HepG2 (cell line): ENCODE data around the gene CFAP61. TPM values are rescaled to one million over a fixed set of nuclear protein-coding genes. Genes with fewer than 3 reads are reported as not detected.

ENCODE experiments used
- ARID2 ChIP-seq: sonication (generic); formaldehyde crosslinking; IDR thresholded peaks from 2 replicates; pipeline ENCODE4 v1.8.1; 2022; ENCODE audit warnings: mild to moderate bottlenecking, missing genetic modification reagents, borderline replicate concordance
- CHD2 ChIP-seq: IDR thresholded peaks from 2 replicates; pipeline ENCODE4 v1.6.1; 2011; ENCODE audit warnings: low read depth, low read length, improper control_type of control experiment
- DNMT1 ChIP-seq: sonication (generic); formaldehyde crosslinking; IDR thresholded peaks from 2 replicates; pipeline ENCODE4 v1.5.1; 2020; ENCODE audit warnings: mild to moderate bottlenecking, missing genetic modification reagents
- ELF4 ChIP-seq: sonication (generic); formaldehyde crosslinking; IDR thresholded peaks from 2 replicates; pipeline ENCODE4 v1.5.0; 2020; ENCODE audit warnings: missing genetic modification reagents, mild to moderate bottlenecking, moderate library complexity, borderline replicate concordance
- IKZF4 ChIP-seq: sonication (generic); formaldehyde crosslinking; IDR thresholded peaks from 2 replicates; pipeline ENCODE4 v1.5.1; 2020; ENCODE audit warnings: borderline replicate concordance, mild to moderate bottlenecking, low read depth, missing genetic modification reagents; ENCODE audit errors: not compliant biosample characterization
- MTF2 ChIP-seq: sonication (generic); formaldehyde crosslinking; IDR thresholded peaks from 2 replicates; pipeline ENCODE4 v1.5.0; 2020; ENCODE audit warnings: missing genetic modification reagents, borderline replicate concordance
- NRL ChIP-seq: sonication (generic); formaldehyde crosslinking; IDR thresholded peaks from 2 replicates; pipeline ENCODE4 v1.5.0; 2020; ENCODE audit warnings: missing genetic modification reagents, mild to moderate bottlenecking, moderate library complexity, borderline replicate concordance
- TFDP1 ChIP-seq: IDR thresholded peaks from 2 replicates; pipeline ENCODE4 v1.6.1; 2016; ENCODE audit warnings: missing compliant biosample characterization, missing genetic modification reagents, borderline replicate concordance
- ZNF207 ChIP-seq: fragments of 450-650 bp; IDR thresholded peaks from 2 replicates; pipeline ENCODE4 v1.6.1; 2016; ENCODE audit warnings: antibody characterized with exemption, borderline replicate concordance
- ZNF512 ChIP-seq: sonication (generic); formaldehyde crosslinking; IDR thresholded peaks from 2 replicates; pipeline ENCODE4 v1.4.0; 2020; ENCODE audit warnings: mild to moderate bottlenecking, missing genetic modification reagents
- ZNF644 ChIP-seq: IDR thresholded peaks from 2 replicates; pipeline ENCODE4 v1.6.1; 2016; ENCODE audit warnings: low read depth
- ZNF772 ChIP-seq: sonication (generic); formaldehyde crosslinking; IDR thresholded peaks from 2 replicates; pipeline ENCODE4 v1.5.0; 2020; ENCODE audit warnings: mild to moderate bottlenecking, missing genetic modification reagents
- ZNF777 ChIP-seq: sonication (generic); formaldehyde crosslinking; IDR thresholded peaks from 2 replicates; pipeline ENCODE4 v1.4.0; 2020; ENCODE audit warnings: missing genetic modification reagents
- ZNF800 ChIP-seq: sonication (generic); formaldehyde crosslinking; IDR thresholded peaks from 2 replicates; pipeline ENCODE4 v1.4.0; 2020; ENCODE audit warnings: missing genetic modification reagents
- polyA plus RNA-seq, 8 experiments: library from polyadenylated mRNA; depleted of rRNA in 3 of 8; stranded (reverse) in 7 of 8; unstranded in 1 of 8; fragments of >200 nt; fragmentation: Illumina TruSeq in 4 of 8; extraction: Trizol in 4 of 8; gene quantifications; 2 replicates each; pipeline versions ENCODE4 v1.2.1 to v1.2.3, GENCODE V29; 2011 to 2016; ENCODE audit warnings: low read depth in 4 of 8, missing spikeins in 1 of 8, mixed read lengths in 1 of 8; ENCODE audit not compliant: insufficient read depth in 1 of 8
- total RNA-seq, 5 experiments: library from RNA; depleted of rRNA; stranded (reverse); fragments of >200 nt; fragmentation: Illumina TruSeq; extraction: Trizol; gene quantifications; 2 replicates each; pipeline ENCODE4 v1.2.3, GENCODE V29; 2016; ENCODE audit warnings: low read depth in 1 of 5

The CFAP61 gene
- total and polyA plus RNA-seq, 2 of the 13 experiments (the other 11 are each of a cell fraction or from before 2014, with no cell fraction given) = 0.27 TPM; not detected in 1

- 0 out of 2 replicates have a peak, but pooled peaks have one; percentile 35 for TF ChIP-seq NRL
- no peak for TF ChIP-seq ZNF777 (CRISPR knock-in tag)
- no peak for TF ChIP-seq CHD2
- TF ChIP-seq ARID2 = no peak
- peak; percentile 67; the same call in 1 of the 2 replicates for TF ChIP-seq MTF2
- no peak for TF ChIP-seq ZNF644
- TF ChIP-seq ZNF207 = no peak
- 0 out of 2 replicates have a peak, but pooled peaks have one; percentile 18 for TF ChIP-seq DNMT1
- TF ChIP-seq TFDP1 (CRISPR knock-in tag) = no peak
- TF ChIP-seq IKZF4 (CRISPR knock-in tag) = no peak
- no peak for TF ChIP-seq ZNF772
- TF ChIP-seq ELF4 = no peak
- TF ChIP-seq ZNF800 = peak; percentile 97
- no peak for TF ChIP-seq ZNF512 (CRISPR knock-in tag)
Measured at GRCh38 chr20:20369250-20370093, 317.1 kb downstream of the CFAP61 start (continued).
